GM21515 (cell line): Measurements from ENCODE around the gene SCN4B.

Source experiments
- ATAC-seq: cut with Tn5 transposase; IDR thresholded peaks from one replicate; pipeline ENCODE4 v1.9.1; 2021; ENCODE audit not compliant: unreplicated experiment

SCN4B gene

GRCh38 chr11:118102721-118103261, 49.8 kb downstream of the SCN4B start:
- ATAC-seq, result no peak

GRCh38 chr11:118100691-118101232, 51.9 kb downstream of the SCN4B start:
- no peak for ATAC-seq

GRCh38 chr11:118099838-118100556, 52.6 kb downstream of the SCN4B start:
- no peak for ATAC-seq

- ATAC-seq, result no peak
These were observed 53.4 kb downstream of the SCN4B start for GRCh38 chr11:118098996-118099837.

- no peak for ATAC-seq
These were observed 56.7 kb downstream of the SCN4B start for GRCh38 chr11:118095967-118096367.

GRCh38 chr11:118095493-118095892, 57.1 kb downstream of the SCN4B start:
- ATAC-seq, result no peak

- ATAC-seq, result no peak
These were observed 59.6 kb downstream of the SCN4B start for GRCh38 chr11:118092907-118093571.

- ATAC-seq, result no peak
These were observed 60.9 kb downstream of the SCN4B start for GRCh38 chr11:118091690-118092089.

- no peak for ATAC-seq
These were observed 62.0 kb downstream of the SCN4B start for GRCh38 chr11:118090545-118091162.

- ATAC-seq, result no peak
These were observed 64.1 kb downstream of the SCN4B start for GRCh38 chr11:118088531-118088930.

GRCh38 chr11:118087931-118088330, 64.7 kb downstream of the SCN4B start:
- no peak for ATAC-seq

GRCh38 chr11:118086913-118087768, 65.5 kb downstream of the SCN4B start, which contains the start of gene SMIM35:
TSS of gene SMIM35 (minus strand) at chr11:118086963. CDS start at chr11:118086757, 206 bp downstream.
- no peak for ATAC-seq

GRCh38 chr11:118084656-118085055, 68.0 kb downstream of the SCN4B start:
- ATAC-seq, result no peak

- ATAC-seq, result no peak
These were observed 68.4 kb downstream of the SCN4B start for GRCh38 chr11:118084247-118084646.
